ENCODE data around the gene C15orf62.

- TF ChIP-seq SALL2 (tag by site-specific recombination; IDR thresholded peaks at IDR 0.05; ENCODE audit: borderline replicate concordance), result no peak
- TF ChIP-seq ZNF19 (tag by site-specific recombination; IDR thresholded peaks at IDR 0.05; ENCODE audit: low read depth), result no peak
- TF ChIP-seq ZNF366 (tag by site-specific recombination; conservative IDR thresholded peaks at IDR 0.05), result no peak
- no peak for TF ChIP-seq ZNF132 (tag by site-specific recombination; IDR thresholded peaks at IDR 0.05; ENCODE audit: borderline replicate concordance)
- no peak for TF ChIP-seq ZNF600 (tag by site-specific recombination; IDR thresholded peaks at IDR 0.05)
- TF ChIP-seq ZBTB44 (tag by site-specific recombination; IDR thresholded peaks at IDR 0.05), result no peak
- no peak for TF ChIP-seq KLF16 (tag by site-specific recombination; IDR thresholded peaks at IDR 0.05)
- no peak for TF ChIP-seq ZNF350 (tag by site-specific recombination; IDR thresholded peaks at IDR 0.05)
- TF ChIP-seq PRDM10 (tag by site-specific recombination; IDR thresholded peaks at IDR 0.05), result no peak
- no peak for TF ChIP-seq CTCF (tag by site-specific recombination; IDR thresholded peaks at IDR 0.05)
- TF ChIP-seq SETDB1 (IDR thresholded peaks at IDR 0.05; ENCODE audit: insufficient read length, low read length), result no peak
- no peak for TF ChIP-seq SP2 (tag by site-specific recombination; IDR thresholded peaks at IDR 0.05)
- no peak for TF ChIP-seq ZNF670 (tag by site-specific recombination; IDR thresholded peaks at IDR 0.05; ENCODE audit: low read depth)
- no peak for TF ChIP-seq ZNF510 (tag by site-specific recombination; IDR thresholded peaks at IDR 0.05; ENCODE audit: insufficient replicate concordance)
Measured at GRCh38 chr15:40722354-40722753, 47.4 kb upstream of the C15orf62 start.

All from HEK293 (cell line).